ENCODE measurements around the gene PSMB3.
"Not testable (repeated sequence)": the region's sequence is repeated elsewhere in the genome, so short reads cannot be mapped to it uniquely, and the experiment has no call there.

Gene PSMB3

DNA sequence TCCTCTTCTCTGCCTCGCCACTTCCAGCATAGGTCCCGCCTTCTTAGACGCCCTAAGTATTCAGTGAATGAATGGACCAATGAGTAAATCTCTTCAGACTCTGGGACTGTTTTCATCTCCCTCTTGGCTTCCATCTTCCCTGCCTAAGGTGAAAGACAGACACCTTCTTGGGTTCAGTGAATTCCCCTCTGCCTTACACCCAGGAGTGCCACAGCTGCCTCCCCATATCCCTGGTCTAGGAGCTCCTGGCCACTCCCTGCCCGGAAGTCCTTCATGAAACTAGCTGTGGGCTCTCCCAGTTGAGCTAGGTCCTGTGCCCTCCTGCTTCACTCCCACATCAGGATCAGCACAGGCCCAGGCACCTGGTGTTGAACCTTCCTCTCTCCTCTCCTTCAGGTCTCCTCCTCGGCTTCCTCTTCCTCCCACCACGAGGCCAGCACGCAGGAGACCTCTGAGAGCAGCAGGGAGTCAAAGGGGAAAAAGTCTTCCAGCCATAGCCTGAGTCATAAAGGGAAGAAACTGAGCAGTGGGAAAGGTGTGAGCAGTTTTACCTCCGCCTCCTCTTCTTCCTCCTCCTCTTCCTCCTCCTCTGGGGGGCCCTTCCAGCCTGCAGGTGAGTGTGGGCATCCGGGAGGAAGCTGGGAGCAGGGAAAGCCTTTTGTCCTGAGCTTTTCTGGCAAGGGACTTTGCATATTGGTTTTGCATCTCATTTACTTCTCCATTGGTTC lies 37.2 kb upstream of the PSMB3 start:
- in situ Hi-C loops (cut with HindIII; ENCODE audit: low sequenced_read_pairs): no loop called here

DNA sequence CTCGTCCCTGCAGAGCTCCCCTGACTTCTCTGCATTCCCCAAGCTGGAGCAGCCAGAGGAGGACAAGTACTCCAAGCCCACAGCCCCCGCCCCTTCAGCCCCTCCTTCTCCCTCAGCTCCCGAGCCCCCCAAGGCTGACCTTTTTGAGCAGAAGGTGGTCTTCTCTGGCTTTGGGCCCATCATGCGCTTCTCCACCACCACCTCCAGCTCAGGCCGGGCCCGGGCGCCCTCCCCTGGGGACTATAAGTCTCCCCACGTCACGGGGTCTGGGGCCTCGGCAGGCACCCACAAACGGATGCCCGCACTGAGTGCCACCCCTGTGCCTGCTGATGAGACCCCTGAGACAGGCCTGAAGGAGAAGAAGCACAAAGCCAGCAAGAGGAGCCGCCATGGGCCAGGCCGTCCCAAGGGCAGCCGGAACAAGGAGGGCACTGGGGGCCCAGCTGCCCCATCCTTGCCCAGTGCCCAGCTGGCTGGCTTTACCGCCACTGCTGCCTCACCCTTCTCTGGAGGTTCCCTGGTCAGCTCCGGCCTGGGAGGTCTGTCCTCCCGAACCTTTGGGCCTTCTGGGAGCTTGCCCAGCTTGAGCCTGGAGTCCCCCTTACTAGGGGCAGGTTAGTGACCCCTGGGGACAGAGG lies 36.1 kb upstream of the PSMB3 start:
- in situ Hi-C loops (cut with HindIII; ENCODE audit: low sequenced_read_pairs): no loop called here

DNA sequence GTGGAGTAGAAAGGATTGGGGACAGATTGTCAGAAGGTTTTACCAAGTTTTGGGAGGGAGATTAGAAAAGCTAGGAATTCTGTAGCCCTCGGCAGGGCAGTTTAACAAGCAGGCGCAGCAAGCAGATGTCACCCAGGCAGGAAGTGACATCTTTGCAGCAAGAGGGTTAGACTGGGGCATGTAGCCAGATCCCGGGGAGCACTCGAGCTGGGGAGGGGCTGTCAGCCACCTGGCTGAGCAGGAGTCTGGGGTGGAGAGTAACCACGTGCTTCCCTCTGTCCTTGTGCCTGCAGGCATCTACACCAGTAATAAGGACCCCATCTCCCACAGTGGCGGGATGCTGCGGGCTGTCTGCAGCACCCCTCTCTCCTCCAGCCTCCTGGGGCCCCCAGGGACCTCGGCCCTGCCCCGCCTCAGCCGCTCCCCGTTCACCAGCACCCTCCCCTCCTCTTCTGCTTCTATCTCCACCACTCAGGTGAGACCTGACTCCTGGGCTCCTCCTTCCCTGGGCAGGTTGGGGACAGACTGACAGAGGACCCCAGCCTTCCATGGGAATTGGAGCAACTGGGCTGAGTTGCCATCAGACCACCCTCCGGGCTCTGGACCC lies 35.3 kb upstream of the PSMB3 start:
- in situ Hi-C loops (cut with HindIII; ENCODE audit: low sequenced_read_pairs): no loop called here

- in situ Hi-C loops (cut with HindIII; ENCODE audit: low sequenced_read_pairs): no loop called here
These were observed 33.1 kb upstream of the PSMB3 start for GRCh38 chr17:38719289-38719942.

GRCh38 chr17:38719943-38720641 lies 32.4 kb upstream of the PSMB3 start:
- in situ Hi-C loops (cut with HindIII; ENCODE audit: low sequenced_read_pairs): no loop called here

DNA sequence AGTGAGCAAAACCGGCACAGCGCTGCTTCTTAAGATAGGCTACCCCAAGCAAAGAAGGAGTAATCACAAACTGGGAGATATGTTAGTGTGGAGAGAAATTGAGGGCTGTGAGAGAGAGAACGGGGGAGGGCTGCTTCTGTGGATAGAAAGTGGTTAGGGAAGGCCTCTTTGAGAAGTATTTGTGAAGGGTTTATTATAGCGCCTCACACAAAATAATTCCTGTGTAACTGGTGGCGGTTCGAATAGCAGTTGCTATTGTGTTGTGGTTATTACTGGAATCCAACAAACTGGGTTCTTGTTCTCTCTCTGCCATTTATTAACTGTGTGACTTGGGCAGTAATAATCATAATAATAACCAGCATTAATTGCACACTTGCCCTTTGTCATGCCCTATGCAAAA lies 31.6 kb upstream of the PSMB3 start:
- in situ Hi-C loops (cut with HindIII; ENCODE audit: low sequenced_read_pairs): no loop called here

DNA sequence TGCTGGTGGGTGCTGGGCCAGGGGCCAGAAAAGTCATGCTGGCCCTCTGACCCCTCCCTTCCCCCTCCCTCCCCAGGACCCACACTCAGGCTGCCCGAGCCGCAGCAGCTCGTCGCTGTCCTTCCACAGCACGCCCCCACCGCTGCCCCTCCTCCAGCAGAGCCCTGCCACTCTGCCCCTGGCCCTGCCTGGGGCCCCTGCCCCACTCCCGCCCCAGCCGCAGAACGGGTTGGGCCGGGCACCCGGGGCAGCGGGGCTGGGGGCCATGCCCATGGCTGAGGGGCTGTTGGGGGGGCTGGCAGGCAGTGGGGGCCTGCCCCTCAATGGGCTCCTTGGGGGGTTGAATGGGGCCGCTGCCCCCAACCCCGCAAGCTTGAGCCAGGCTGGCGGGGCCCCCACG lies 30.7 kb upstream of the PSMB3 start:
- in situ Hi-C loops (cut with HindIII; ENCODE audit: low sequenced_read_pairs): no loop called here

GRCh38 chr17:38724337-38724988 lies 28.1 kb upstream of the PSMB3 start:
- in situ Hi-C loops (cut with HindIII; ENCODE audit: low sequenced_read_pairs): no loop called here

DNA sequence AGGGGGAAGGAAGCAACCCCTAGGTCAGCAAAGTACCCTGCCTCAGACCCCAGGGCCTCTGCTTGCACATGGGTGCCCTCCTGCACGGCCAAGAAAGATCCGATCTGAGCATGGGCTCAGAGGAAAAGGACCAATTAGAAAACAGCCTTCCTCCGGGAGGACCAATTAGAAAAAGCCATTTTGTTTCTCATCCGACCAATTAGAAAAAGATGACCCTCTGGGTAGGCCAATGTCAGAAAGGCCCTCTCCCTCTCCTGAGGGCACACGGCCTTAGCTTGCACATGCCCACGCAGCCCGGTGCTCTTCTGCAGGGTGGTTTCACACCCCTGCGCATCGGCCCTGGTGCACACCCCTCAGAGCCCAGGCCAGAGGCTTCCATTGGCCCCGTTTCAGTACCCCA lies 27.5 kb upstream of the PSMB3 start:
- in situ Hi-C loops (cut with HindIII; ENCODE audit: low sequenced_read_pairs): no loop called here

DNA sequence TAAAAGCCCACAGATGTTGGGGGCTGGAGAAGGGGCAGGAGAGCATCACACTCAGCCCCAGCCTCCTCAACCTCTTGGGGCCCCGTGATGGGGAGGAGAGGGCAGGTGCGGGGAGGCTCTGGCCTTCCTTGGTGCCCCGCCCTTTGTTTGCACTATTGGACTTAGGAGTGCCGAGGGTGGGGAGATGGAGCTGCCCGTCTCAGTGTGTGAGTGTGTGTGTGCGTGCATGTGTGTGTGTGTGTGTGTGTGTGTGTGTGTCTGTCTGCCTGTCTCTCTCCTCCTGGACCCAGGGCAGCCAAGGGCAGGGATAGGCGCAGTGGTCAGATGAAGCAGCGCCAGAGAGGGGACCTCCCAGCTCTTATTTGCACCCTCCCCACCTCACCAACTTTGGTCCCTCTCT lies 26.4 kb upstream of the PSMB3 start:
- in situ Hi-C loops (cut with HindIII; ENCODE audit: low sequenced_read_pairs): not testable (repeated sequence)

- in situ Hi-C loops (cut with HindIII; ENCODE audit: low sequenced_read_pairs): no loop called here
These were observed 24.8 kb upstream of the PSMB3 start for GRCh38 chr17:38727736-38728135.

- in situ Hi-C loops (cut with HindIII; ENCODE audit: low sequenced_read_pairs): no loop called here
These were observed 24.2 kb upstream of the PSMB3 start for GRCh38 chr17:38728290-38728831.

GRCh38 chr17:38729368-38729885 lies 23.1 kb upstream of the PSMB3 start:
- in situ Hi-C loops (cut with HindIII; ENCODE audit: low sequenced_read_pairs): no loop called here

- in situ Hi-C loops (cut with HindIII; ENCODE audit: low sequenced_read_pairs): no loop called here
These were observed 22.5 kb upstream of the PSMB3 start, which contains the start of gene CISD3 for GRCh38 chr17:38729886-38730525. Gene CISD3 (plus strand): TSS chr17:38730341. CDS start chr17:38730359, 18 bp downstream.

GRCh38 chr17:38730526-38731379 lies 21.8 kb upstream of the PSMB3 start:
- in situ Hi-C loops (cut with HindIII; ENCODE audit: low sequenced_read_pairs): no loop called here

DNA sequence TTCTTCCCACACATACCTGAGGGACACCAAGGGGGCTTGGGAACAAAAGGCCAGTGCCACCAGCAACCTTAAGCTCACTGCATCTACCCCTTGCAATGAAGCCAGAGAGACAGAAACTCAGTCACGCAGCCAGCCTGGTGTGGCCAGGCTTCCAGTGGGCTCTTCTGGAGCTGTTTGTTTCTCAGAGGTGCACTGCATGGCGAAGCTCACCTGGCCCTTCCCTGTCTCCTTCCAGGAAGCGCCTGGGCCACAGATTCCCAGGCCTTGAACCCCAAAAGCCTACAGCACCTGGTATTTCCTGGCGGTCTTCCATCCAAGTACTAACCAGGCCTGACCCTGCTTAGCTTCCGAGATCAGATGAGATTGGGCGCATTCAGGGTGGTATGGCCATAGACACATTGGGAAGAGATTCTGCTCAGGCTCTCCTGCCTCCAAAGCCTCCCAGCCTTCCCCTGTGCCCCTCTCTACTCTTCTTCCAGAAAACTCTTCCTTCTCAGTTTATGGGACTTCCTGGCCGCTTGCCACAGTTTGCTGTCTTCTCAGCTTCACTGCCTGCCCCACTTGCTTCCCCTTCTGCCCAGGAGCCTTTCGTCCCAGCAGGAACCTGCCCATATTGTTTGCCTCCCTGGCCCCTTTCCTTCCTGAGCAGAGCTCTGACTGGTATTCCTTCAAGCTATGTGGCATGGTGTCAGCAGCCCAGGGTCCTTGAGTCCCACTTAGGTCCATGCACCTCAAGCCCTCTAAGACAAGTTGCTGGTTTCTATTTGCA lies 20.8 kb upstream of the PSMB3 start:
- in situ Hi-C loops (cut with HindIII; ENCODE audit: low sequenced_read_pairs): no loop called here

DNA sequence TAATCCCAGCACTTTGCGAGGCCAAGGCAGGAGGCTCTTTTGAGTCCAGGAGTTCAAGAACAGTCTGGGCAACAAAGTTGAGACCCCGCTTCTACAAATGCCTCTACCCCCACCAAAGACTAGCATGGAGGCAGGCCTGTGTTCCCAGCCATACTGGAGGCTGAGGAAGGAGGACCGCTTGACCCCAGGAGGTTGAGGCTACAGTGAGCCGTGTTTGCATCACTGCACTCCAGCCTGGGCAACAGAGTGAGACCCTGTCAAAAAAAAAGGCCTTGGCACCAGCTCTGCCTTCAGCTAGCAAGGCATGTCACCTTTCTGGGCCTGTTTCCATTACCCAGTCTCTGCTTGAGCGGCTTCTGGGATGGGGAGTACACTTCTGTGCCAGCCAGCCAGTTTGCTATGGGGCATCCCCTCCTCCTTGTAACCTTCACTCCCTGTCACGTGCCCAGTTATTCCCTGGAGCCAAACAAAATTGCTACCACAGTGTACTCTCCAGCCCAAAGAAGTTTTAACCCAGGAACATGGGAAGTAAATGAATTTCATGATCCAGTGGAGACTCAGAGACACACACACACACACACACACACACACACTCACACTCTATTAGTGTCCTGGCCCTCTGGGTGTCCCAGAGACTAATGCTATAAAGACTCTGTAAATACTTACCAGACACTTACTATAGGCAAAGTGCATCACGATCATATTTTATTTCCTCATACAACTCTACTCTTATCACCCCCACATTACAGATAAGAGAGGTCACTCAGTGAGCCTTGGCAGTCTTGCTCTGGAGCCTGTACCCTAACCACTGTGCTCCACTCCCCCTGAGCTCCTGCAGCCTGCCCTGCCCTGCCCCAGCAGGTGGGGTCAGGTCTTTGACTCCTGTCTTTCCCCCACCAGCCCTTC lies 19.9 kb upstream of the PSMB3 start:
- in situ Hi-C loops (cut with HindIII; ENCODE audit: low sequenced_read_pairs): no loop called here

Data from endothelial cell of hepatic sinusoid (primary cell).